ENCODE results near the gene CDC42EP4. TPM values are rescaled to one million over a fixed set of nuclear protein-coding genes. Genes with fewer than 3 reads are reported as not detected.
A peak's percentile ranks its signal among the peaks of the same experiment; 100 is the strongest.

Gene CDC42EP4
- total and polyA plus RNA-seq, 10 of the 15 experiments (the other 5 are each of a cell fraction or from before 2014, with no cell fraction given) = 0.05 to 7.1 (median 2.7) TPM

- TF ChIP-seq DPF2 (IDR thresholded peaks at IDR 0.05) (peak; percentile 67; the same call in 1 of the 2 replicates), EED (IDR thresholded peaks at IDR 0.05; ENCODE audit: low read depth) (no peak), ZBTB33 (IDR thresholded peaks at IDR 0.05) (no peak), SMAD5 (IDR thresholded peaks at IDR 0.05; ENCODE audit: low read depth) (no peak), IKZF1 (conservative IDR thresholded peaks at IDR 0.05) (peak; percentile 63), NRF1 (conservative IDR thresholded peaks at IDR 0.05; ENCODE audit: low read depth, low read length) (no peak), KAT2A (conservative IDR thresholded peaks at IDR 0.05; ENCODE audit: control insufficient read depth, low read depth, low read length) (no peak), JUND (IDR thresholded peaks at IDR 0.05; ENCODE audit: low read depth, low read length) (no peak), REST (IDR thresholded peaks at IDR 0.05; ENCODE audit: low read depth, low read length) (no peak)
These were observed 30.3 kb upstream of the CDC42EP4 start (continued) for GRCh38 chr17:73342050-73342522.

All from GM12878 (cell line).